HG02759 (cell line): ENCODE measurements around the gene CCP110.
"Not testable (repeated sequence)": the region's sequence is repeated elsewhere in the genome, so short reads cannot be mapped to it uniquely, and the experiment has no call there.

Experiments used
- ATAC-seq: cut with Tn5 transposase; IDR thresholded peaks from one replicate; pipeline ENCODE4 v1.9.1; 2021; ENCODE audit warnings: mild to moderate bottlenecking, moderate library complexity; ENCODE audit not compliant: unreplicated experiment

Gene CCP110

DNA sequence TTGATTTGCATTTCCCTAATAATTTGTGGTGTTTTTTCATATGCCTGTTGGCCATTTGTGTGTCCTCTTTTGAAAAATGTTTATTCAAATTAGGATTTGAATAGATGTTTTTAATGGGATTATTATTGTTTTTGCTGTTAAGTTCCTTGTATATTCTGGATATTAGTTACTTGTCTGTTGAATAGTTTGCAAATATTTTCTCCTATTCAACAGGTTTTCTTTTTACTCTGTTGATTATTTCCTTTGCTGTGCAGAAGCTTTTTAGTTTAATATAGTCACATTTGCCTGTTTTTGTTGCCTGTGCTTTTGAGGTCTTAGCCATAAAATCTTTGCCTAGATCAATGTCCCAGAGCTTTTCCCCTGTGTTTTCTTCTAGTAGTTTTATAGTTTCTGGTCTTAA, 11.4 kb upstream of the CCP110 start:
- no peak for ATAC-seq

DNA sequence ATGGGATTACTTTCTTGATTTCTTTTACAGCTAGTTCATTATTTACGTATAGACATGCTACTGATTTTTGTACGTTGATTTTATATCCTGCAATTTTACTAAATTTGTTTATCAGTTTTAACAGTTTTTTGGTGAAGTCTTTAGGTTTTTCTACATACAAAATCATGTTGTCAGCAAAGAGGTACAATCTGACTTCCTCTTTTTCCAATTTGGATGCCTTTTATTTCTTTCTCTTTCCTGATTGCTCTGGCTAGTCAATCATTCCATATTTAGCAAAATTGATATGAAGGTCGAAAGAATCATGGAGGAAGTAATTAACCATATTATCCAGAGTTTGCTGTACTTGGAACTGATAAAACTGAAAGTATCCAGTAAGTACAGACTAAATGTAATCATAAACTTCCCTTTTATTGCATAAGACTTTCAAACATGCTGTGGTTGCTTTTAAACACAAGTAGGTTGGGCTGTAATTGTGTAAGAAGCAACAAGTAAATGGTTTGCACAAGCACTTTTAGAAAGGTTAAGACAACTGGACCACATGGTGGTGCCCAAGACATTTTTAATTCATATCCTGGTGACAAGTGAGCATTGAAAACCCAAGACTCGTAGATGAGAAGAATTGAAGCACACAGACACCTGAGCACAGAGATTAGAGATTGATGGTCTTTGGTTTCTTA, 10.2 kb upstream of the CCP110 start:
- ATAC-seq = no peak

DNA sequence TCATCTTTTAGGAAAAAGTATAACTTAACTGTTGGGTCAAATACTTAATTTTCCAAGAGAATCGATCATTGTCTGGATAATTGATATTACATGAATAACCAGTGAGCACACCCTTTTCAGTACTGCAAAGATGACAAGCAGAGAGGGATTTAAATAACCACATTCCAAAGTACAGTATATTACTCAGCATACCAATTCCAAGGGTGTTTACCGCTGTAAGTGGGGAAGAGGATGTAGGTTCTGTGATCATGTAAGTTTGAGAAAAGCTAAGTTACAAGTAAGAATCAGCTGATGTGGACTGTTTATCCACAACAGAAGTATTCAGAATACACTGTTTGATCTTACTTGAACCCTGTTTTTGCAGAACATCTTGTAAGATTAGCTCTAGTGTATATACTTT, 8.0 kb upstream of the CCP110 start:
- no peak for ATAC-seq

DNA sequence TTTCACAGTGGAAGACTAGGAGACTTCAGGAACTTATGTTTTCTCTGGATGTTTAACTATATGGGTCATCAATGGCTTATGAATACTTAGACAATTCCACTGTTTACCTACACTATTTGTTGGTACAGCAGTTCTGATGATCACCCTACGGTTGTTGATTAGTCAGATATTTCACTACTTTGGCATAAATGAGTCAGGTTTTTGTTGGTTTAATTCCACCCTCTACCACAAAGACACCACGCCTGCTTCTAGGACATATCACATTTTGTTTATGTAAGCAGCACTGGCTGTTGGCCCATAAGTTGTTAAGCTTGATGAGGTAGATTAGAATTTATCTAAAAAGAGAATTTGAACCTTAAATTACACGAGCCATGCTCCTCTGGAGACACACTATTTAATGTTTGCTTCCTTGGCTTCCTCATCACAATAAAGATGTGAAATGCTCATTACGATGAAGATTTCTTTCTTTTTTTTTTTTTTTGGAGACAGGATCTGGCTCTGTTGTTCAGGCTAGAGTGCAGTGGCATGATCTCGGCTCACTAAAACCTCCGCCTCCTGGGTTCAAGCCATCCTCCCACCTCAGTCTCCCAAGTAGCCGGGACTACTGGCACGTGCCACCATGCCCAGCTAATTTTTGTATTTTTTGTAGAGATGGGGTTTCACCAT, 6.2 kb upstream of the CCP110 start:
- ATAC-seq = no peak

DNA sequence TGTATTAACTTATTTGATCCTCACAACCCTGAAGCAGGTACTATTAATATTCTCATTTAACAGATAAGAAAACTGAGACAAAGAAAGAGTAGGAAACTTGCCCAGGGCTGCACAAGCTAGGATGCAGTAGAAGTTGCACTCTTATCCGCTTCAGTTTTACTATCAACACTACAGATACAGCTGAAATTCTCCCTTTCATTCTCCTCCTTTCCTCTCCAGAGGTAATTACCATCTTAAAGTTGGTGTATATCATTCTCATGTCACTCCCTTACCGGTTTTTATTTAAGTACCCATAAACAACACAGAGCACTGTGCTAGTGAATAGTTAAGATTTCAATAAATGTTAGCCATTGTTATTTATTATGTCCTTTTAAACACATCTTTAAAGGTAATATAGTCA, 5.4 kb upstream of the CCP110 start:
- ATAC-seq = no peak

DNA sequence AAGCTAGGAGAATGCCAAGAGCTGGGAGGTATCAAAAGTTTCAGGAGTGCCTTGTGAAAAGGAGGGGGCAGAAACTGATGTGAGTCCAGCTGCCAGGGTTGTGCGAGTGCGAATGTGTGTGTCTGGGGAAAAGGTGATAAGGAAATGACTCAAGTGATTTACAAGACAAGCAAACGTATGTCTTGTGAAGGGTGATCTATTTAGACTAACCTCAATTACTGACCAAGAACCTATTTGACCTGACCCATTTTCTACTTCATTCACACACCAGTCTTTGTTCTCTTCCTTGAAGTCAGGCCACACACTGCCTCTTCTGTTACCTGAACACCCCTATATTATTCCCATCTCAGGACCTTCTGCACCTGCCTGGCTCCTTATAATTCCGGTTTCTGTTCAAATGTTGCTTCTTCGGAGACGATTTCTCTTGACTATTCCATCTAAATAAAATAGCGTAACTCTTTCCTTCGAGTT, 2.8 kb upstream of the CCP110 start:
- ATAC-seq = no peak

DNA sequence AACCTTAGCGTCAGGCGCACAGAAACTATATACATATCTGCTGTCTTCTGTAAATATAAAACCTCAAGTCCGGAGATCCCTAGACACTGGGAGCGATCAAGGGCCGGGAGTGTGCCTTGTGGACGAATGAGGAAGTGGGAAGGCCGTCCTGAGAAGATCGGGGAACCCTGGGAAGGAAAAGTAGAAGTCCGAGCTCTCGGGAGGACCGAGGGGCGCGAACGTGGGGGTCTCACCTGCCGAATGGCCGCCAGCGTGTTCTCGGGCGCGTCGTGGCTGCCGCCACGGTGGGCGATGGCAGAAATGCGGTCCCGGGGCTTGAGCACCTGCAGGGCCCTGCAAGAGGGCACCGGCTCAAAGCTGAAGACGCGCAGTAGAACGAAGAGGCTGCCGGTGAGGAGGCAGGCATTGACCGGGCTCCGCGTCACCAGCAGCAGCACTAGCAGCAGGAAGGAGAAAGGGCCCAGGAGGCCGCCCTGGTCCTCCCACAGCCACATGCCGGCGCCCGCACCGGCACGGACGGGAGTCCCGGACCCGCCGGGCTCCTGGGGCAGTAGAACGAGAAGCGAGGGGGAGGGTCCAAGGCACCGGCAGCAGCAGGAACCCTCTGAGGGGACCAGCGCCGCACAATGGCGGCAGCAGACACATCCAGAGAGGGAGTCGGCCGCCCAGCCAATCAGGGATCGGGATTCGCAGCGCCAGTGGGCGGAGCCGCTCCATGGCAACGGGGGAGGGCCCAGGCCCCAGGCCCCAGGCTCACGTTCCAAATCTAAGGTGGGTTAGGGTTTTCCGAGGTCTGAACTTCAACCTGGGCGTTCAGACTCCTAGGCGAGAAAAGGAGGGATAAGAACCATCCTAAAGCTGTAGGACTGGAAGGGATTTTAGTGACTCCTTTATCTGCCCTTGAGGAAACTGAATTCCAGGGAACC, 2.0 kb upstream of the CCP110 start, which contains the start of gene GDE1:
GDE1 (minus strand) TSS at position 628 of the 926 bp plus-strand sequence; CDS start at position 494, 134 bp downstream.
- peak; percentile 80 for ATAC-seq

DNA sequence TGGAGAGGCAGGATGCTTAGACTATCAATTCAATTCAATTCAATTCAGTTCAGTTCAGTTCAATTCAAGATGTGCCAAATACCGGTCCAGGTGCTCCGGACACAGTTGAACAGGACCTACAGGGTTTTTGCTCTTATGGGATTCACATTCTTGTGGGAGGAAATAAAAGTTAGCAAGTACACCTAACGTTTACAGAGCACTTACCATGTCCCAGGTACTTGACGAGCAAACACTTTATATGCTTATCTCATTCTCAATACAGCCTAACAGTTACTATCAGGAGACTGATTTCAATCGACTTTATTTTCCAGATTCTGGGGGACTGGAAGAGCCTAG, 1.4 kb upstream of the CCP110 start:
- no peak for ATAC-seq

DNA sequence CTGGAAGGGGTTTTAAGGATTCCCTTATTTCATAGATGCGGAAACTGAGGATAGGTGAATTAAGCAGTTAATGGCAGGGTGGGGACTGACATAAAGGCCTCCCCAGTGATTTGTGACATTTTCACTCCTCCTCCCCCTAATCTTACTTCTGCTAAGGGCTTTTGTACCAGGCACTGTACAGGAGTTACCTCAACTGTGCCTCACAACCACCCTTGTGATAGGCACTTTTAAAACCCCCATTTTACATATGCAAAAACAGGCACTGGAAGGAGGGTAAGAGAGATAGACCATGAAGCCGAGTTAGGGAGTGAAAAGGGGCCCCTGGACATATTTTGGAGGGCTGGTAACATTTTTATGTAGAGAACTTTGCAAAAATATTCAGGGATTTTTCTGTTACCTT, 982 bp upstream of the CCP110 start:
- ATAC-seq = no peak

DNA sequence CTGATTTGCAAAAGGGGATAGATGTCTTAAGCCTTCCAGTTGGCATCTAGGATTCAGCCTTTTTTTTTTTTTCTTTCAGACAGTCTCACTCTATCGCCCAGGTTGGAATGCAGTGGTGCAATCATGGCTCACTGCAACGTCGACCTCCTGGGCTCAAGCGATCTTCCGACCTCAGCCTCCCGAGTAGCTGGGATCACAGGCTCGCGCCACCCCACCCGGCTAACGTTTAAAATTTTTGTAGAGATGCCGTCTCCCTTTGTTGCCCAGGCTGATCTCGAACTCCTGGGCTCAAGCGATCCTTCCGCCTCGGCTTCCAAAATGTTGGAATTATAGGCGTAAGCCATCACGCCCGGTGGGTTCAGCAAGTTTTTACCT, 571 bp upstream of the CCP110 start:
- ATAC-seq = no peak

DNA sequence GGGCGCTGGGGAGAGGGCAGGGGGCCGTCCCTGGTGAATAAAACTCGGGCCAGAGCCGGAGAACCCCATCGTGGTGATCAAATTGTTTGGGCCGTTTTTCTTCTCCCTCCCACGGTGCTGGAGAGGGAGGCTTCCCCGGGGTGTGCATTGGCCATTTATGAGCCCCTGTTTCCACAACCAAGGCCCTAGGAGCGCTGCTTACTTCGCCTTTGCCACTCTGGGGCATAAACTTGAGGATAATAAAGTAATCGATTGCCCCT, 544 bp downstream of the CCP110 start:
- no peak for ATAC-seq

DNA sequence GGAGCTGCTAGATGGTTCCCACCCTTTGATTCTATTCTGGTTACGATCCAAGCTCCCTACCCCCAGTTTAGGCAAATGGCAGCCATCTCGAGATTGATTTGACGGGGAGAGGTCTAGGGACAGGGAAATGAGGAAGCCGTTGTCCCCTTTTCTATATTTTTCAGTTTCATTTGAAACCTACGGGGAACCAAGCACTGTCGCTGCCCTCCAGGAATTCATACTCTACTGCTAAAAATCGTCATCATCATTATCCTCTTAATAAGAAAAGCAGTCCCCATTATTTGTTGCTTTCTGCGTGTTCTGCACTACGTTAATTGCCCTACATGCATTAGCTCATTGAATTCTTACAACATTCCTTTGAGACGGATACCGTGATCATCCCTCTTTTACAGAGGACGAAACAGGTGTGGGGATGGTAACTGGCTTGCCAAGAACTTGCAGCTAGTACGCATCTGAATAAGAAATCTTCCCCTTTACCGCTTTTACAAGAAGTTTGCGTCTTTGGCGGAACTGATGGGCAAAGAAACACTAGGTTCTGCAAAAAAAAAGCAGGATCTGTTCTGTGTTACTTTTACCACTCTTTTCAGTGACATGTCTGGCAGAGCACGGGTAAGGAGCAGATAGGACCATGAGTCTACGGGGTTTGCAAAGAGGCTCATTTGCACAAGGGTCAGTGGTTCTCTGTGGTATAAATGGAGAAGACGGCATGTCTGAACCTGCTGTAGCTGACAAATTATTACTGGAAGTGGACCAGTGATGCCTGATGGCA, 1.1 kb downstream of the CCP110 start:
- ATAC-seq = no peak

DNA sequence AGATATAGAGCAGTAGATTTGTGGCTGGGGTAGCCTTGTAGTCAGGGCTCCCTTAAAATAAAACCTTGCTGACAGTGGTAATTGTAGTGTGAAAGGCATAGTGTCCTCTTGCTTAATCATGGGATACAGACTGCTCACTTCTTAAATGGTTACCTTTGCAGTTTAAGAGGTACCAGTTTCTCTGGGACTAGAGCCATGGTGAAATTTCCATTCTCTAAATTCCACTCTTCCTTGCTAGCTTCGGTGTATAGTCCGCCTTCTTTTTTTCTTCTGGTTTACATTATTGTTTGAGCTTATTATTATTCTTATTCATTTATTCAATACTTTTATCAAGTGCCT, 1.6 kb downstream of the CCP110 start:
- ATAC-seq = no peak

DNA sequence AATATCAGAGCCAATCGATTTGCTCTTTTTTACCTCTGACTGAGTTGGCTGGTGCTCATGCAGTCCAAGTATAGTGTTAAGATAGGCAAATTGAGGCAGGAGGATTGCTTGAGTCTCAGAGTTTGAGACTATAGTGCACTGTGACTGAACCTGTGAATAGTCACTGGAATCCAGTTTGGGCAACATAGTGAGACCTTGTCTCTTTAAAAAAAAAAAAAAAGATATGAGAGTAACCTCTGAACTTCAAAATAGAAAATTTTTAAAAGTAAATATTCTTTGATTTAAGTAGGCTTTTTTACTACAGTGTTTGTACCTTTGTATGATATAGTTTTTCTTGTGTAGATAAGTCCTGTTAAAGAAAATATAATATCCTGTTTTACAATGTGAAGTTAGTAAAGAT, 3.4 kb downstream of the CCP110 start:
- no peak for ATAC-seq

DNA sequence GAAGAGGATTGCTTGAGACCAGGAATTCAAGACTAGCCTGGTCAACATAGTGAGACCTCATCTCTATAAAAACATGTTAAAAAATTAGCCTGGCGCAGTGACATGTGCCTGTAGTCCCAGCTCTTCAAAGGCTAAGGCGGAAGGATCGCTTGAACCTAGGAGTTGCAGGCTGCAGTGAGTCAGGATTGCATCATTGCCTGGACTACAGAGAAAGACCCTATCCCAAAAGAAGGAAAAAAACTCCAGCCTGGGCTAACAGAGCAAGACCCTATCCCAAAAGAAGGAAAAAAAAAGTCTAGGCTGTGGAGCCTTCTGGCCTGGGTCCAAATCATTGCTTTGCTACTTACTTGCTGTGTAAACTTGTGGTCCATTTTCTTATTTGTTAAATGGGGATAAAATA, 4.9 kb downstream of the CCP110 start:
- ATAC-seq = no peak

DNA sequence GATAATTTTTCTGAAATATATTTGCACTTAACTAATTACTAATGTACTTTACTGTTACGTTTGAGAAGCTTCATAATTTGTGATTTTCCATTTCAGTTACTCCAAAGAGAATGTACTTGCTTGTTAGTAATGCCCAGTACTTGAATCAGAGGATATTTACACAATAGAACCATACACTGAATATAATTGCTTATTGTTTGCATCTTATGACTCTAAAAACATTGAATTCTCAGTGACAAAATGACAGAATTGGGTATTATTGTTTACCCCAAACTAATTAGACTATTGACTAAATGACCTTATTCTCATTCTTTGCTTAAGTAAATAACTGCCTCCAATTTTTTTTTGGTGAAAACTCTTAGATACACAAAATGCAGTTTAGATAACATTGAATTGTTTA, 8.9 kb downstream of the CCP110 start:
- no peak for ATAC-seq

DNA sequence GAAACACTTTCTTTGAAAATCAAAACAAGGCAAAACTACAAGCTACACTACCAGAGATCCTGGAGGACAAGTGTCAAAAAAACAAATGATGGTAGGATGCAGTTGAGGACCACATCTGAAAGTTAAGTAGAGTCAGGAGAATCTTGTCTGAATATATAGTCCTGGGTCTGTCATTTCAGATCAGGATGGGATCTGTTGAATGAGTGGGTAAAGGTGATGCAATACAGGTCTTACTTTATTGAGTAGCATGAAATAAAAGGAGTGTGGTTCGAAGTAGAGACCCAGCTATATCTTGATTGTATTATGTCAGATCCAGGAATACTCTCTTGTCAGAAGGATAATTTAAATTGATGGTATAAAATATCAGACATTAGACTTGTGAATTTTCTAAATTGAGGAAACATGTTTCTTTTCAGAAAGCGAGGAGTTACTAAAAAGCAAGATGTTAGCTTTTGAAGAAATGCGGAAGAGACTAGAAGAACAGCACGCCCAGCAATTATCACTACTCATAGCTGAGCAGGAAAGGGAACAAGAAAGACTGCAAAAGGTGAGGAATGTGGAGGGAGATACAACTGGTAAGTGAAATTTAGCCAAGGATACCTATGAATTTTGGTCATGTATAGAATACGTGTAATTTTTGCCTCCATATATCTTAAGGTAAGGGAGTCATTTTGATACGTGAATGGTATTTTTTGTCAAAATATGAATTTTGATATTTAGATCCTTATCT, 16.7 kb downstream of the CCP110 start:
- no peak for ATAC-seq

DNA sequence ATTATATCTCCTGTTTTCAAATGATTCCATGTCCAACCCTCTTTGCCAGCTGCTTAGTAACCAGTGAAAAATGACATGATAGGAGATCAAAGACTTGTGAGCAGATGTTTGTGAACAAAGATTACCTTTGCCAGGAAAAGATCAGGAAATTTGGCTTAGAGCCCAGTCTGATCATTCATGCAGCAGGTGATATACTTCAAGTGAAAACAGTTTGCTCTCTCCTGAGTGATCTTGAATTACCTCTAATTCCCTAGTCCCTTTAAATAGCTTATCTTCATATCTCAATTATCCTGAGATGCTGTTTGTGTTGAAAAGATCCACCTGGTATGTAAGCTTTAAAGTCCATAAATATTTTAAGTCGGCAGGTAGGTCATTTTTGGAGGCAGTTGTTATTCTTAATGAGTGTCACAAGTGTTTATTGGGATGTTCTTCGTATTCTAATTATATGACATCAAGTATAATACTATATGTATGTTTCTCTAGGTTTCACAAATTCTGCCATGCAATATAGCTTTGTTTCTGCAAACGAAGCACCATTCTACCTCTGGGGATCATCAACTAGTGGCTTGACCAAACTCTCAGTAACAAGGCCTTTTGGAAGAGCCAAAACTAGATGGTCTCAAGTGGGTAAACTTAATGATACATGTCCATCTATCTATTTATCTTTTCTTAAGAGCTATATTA, 18.5 kb downstream of the CCP110 start:
- ATAC-seq = no peak

DNA sequence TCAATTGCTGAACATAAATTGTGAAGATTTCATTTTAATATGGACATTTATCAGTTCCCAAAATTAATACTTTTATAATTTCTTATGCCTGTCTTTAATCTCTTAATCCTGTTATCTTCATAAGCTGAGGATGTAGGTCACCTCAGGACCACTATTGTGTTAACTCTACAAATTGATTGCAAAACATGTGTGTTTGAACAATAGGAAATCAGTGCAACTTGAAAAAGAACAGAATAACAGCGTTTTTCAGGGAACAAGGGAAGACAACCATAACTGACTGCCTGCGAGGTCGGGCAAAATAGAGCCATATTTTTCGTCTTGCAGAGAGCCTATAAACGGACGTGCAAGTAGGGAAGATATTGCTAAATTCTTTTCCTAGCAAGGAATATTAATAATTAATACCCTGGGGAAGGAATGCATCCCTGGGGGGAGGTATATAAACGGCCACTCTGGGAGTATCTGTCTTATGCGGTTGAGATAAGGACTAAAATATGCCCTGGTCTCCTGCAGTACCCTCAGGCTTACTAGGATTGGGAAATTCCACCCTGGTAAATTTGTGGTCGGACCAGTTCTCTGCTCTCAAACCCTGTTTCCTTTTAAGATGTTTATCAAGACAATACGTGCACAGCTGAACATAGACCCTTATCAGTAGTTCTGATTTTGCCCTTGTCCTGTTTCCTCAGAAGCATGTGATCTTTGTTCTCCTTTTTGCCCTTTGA, 19.7 kb downstream of the CCP110 start:
- ATAC-seq = not testable (repeated sequence)

DNA sequence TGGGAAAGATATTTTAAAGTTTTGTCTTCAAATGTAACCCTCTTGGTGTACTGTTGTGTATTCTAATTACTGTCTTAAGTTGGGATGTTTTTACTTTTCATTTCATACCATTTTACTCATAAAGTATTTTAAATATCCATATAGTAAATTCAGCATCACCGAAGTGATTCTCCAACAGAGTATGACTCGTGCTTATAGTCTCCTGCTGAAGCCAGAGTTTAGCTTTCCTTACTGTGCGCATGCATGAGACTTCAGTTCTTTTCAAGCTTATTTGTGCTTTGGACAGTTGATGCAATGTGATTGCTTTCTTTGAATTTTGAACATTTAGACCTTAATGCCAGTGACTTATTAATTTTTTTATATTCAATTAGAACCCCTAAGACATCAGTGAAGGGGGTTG, 24.4 kb downstream of the CCP110 start:
- ATAC-seq = no peak
